Vagina (tissue), 2 donors: ENCODE results near the gene FCGBP.

Source experiments
- CTCF ChIP-seq, 3 experiments: fragments of 450-650 bp in 2 of 3; fragments of 200-600 bp in 1 of 3; sonication (generic) in 1 of 3; IDR thresholded peaks; one replicate each; pipeline ENCODE4 v1.5.1; 2017 to 2019; ENCODE audit warnings: antibody characterized with exemption in 3 of 3, mild to moderate bottlenecking in 2 of 3, moderate library complexity in 2 of 3
- POLR2A ChIP-seq, 2 donors: fragments of 450-650 bp; IDR thresholded peaks; one replicate each; pipeline ENCODE4 v1.6.1; 2017; ENCODE audit warnings: antibody characterized with exemption in 2 of 2, mild to moderate bottlenecking in 2 of 2, moderate library complexity in 2 of 2
- POLR2AphosphoS5 ChIP-seq, 2 donors: sonication (generic); formaldehyde crosslinking; IDR thresholded peaks; one replicate each; pipeline ENCODE4 v1.9.0; 2017; ENCODE audit warnings: antibody characterized with exemption in 2 of 2, mild to moderate bottlenecking in 2 of 2, low read depth in 1 of 2; ENCODE audit not compliant: insufficient read depth in 1 of 2

GRCh38 chr19:39927076-39927475, 7.4 kb downstream of the FCGBP start:
- no peak for TF ChIP-seq CTCF (IDR thresholded peaks at IDR 0.05)
- no peak for TF ChIP-seq POLR2A (IDR thresholded peaks at IDR 0.05)
- no peak for TF ChIP-seq POLR2AphosphoS5 (IDR thresholded peaks at IDR 0.05; ENCODE audit: insufficient read depth in 1 of 2, low read depth in 1 of 2)
